Measurements from ENCODE around the gene VAV3.
A peak's percentile ranks its signal among the peaks of the same experiment; 100 is the strongest.
"Not testable (repeated sequence)": the region's sequence is repeated elsewhere in the genome, so short reads cannot be mapped to it uniquely, and the experiment has no call there.

The VAV3 gene

GRCh38 chr1:107965110-107965991 lies at the start of gene VAV3:
VAV3 (minus strand) TSS chr1:107965180; CDS start chr1:107964869, 311 bp downstream.
- peak; percentile 56 for DNase-seq

- no peak for DNase-seq
These were observed 47.6 kb upstream of the VAV3 start for GRCh38 chr1:108012553-108012952.

- no peak for DNase-seq
These were observed 46.3 kb upstream of the VAV3 start for GRCh38 chr1:108011295-108011694.

- no peak for DNase-seq
These were observed 45.6 kb upstream of the VAV3 start for GRCh38 chr1:108010581-108010980.

- DNase-seq, result peak; percentile 77
These were observed 44.7 kb upstream of the VAV3 start for GRCh38 chr1:108009603-108010195.

- DNase-seq, result no peak
These were observed 42.6 kb upstream of the VAV3 start for GRCh38 chr1:108007531-108007930.

GRCh38 chr1:108007070-108007469 lies 42.1 kb upstream of the VAV3 start:
- DNase-seq, result no peak

GRCh38 chr1:108004919-108005318 lies 39.9 kb upstream of the VAV3 start:
- not testable (repeated sequence) for DNase-seq

GRCh38 chr1:108000620-108001111 lies 35.7 kb upstream of the VAV3 start:
- peak; percentile 87 for DNase-seq

- no peak for DNase-seq
These were observed 35.2 kb upstream of the VAV3 start for GRCh38 chr1:108000184-108000583.

GRCh38 chr1:107997866-107998265 lies 32.9 kb upstream of the VAV3 start:
- DNase-seq, result no peak

- no peak for DNase-seq
These were observed 28.9 kb upstream of the VAV3 start for GRCh38 chr1:107993920-107994319.

GRCh38 chr1:107992347-107992746 lies 27.4 kb upstream of the VAV3 start:
- no peak for DNase-seq

GRCh38 chr1:107991371-107992066 lies 26.5 kb upstream of the VAV3 start:
- DNase-seq, result peak; percentile 56

GRCh38 chr1:107990606-107991005 lies 25.6 kb upstream of the VAV3 start:
- DNase-seq, result no peak

- no peak for DNase-seq
These were observed 16.3 kb upstream of the VAV3 start for GRCh38 chr1:107981277-107981676.

GRCh38 chr1:107979926-107980325 lies 14.9 kb upstream of the VAV3 start:
- no peak for DNase-seq

GRCh38 chr1:107979088-107979487 lies 14.1 kb upstream of the VAV3 start:
- no peak for DNase-seq

GRCh38 chr1:107976836-107977235 lies 11.9 kb upstream of the VAV3 start:
- DNase-seq, result peak; percentile 72

- DNase-seq, result no peak
These were observed 11.5 kb upstream of the VAV3 start for GRCh38 chr1:107976431-107976830.

- DNase-seq, result no peak
These were observed 10.9 kb upstream of the VAV3 start for GRCh38 chr1:107975851-107976250.

GRCh38 chr1:107974090-107974489 lies 9.1 kb upstream of the VAV3 start:
- no peak for DNase-seq

- no peak for DNase-seq
These were observed 7.6 kb upstream of the VAV3 start for GRCh38 chr1:107972391-107973180.
